Mucosa of rectum (tissue), 2 donors: Measurements from ENCODE around the gene GFM1.

ENCODE experiments used
- H3K27ac ChIP-seq, 2 donors: one replicate each; pipeline ENCODE4 v1.7.0; 2013; ENCODE audit warnings: inconsistent platforms in 2 of 2, low read depth in 2 of 2, low read length in 2 of 2
- H3K27me3 ChIP-seq, 2 donors: one replicate each; pipeline ENCODE4 v1.7.0; 2013; ENCODE audit warnings: low read length in 2 of 2; ENCODE audit not compliant: control insufficient read depth in 2 of 2, insufficient read depth in 2 of 2
- H3K36me3 ChIP-seq, 2 donors: one replicate each; pipeline ENCODE4 v1.7.0; 2013; ENCODE audit warnings: low read length in 2 of 2; ENCODE audit not compliant: control insufficient read depth in 2 of 2, insufficient read depth in 2 of 2
- H3K4me1 ChIP-seq, 2 donors: one replicate each; pipeline ENCODE4 v1.7.0; 2013; ENCODE audit warnings: low read length in 2 of 2, mild to moderate bottlenecking in 1 of 2; ENCODE audit not compliant: control insufficient read depth in 2 of 2, insufficient read depth in 2 of 2
- H3K4me3 ChIP-seq, 2 donors: one replicate each; pipeline ENCODE4 v1.7.0; 2013; ENCODE audit warnings: low read length in 2 of 2
- H3K9ac ChIP-seq, 2 donors: one replicate each; pipeline ENCODE4 v1.7.0; 2013; ENCODE audit warnings: low read length in 2 of 2, low read depth in 1 of 2, mild to moderate bottlenecking in 1 of 2
- H3K9me3 ChIP-seq, 2 donors: one replicate each; pipeline ENCODE4 v1.7.0; 2013; ENCODE audit warnings: low read length in 2 of 2; ENCODE audit not compliant: control insufficient read depth in 2 of 2
- donor health status: healthy.
- donor health status: Normal muscosa, but diverticular disease.

Gene GFM1

DNA sequence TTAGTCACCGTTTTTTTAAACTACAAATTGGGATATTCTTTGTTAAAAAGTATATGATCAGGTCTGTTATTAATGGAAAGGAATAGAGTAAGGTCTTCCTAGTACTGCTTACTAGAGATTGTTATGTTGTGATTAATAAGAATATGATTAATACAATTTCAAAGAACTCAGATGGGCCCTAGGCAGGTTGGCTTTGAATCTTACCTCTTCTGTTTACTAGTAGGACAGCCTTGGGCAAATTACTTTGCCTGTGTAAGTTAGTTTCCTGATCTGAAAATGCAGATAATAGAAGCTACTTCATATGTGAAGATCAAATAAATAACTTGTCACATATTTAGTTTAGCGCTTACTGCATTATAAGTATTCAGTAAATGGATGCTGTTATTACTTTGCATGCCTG lies 6.9 kb downstream of the GFM1 start:
- Histone ChIP-seq H3K4me1 (no peaks in the 10 kb centered on the region), H3K27me3 (no peaks in the 10 kb centered on the region), H3K36me3 (peaks cover 32 to 64% of the 10 kb centered on the region in 2 donors), H3K4me3 (no peak overlapping the region), H3K27ac (no peak overlapping the region), H3K9ac (no peak overlapping the region), H3K9me3 (no peaks in the 10 kb centered on the region)

DNA sequence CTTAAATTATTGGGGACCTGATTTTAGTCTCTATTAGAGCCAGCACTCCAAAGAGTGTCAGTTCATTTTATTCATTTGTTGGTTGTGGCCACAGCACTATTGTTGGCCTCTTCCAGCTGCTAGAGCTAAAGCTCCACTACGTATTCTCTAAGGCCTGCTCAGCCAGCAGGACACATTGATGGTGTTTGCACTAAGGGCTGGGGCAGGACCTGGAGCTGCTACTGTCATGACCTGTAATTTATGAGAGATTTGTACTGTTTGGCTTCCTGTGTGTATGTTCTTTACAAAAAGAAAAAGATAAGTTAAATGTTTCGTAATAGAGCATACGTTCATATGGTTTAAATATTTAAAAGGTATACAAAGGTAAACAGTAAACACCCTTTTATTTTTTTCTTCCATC lies 8.1 kb downstream of the GFM1 start:
- Histone ChIP-seq H3K4me3 (no peak overlapping the region), H3K27ac (no peak overlapping the region), H3K36me3 (peaks cover 34 to 54% of the 10 kb centered on the region in 2 donors), H3K9me3 (no peaks in the 10 kb centered on the region), H3K9ac (no peak overlapping the region), H3K4me1 (no peaks in the 10 kb centered on the region), H3K27me3 (no peaks in the 10 kb centered on the region)

DNA sequence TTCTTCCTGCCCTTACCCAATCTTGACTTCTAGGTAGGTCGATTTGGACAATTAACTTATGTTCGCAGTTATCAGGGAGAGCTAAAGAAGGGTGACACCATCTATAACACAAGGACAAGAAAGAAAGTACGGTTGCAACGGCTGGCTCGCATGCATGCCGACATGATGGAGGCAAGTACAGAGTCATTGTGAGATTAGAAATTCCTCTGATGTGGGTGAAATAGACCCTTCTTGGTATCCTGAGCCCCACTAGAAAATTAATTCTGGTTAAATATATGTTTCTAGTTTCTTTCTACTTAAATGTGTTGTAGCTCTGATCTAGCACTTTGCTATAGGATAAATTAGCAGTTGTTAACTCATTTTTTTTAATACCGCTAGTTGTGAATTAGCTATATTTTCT lies 14.6 kb downstream of the GFM1 start:
- H3K4me1 ChIP-seq = peaks cover 0 to 7% of the 10 kb centered on the region in 2 donors
- H3K27ac ChIP-seq = no peak overlapping the region
- peaks cover 48 to 50% of the 10 kb centered on the region in 2 donors for H3K36me3 ChIP-seq
- no peak overlapping the region for H3K4me3 ChIP-seq
- H3K9ac ChIP-seq = no peak overlapping the region
- H3K27me3 ChIP-seq = no peaks in the 10 kb centered on the region
- no peaks in the 10 kb centered on the region for H3K9me3 ChIP-seq

DNA sequence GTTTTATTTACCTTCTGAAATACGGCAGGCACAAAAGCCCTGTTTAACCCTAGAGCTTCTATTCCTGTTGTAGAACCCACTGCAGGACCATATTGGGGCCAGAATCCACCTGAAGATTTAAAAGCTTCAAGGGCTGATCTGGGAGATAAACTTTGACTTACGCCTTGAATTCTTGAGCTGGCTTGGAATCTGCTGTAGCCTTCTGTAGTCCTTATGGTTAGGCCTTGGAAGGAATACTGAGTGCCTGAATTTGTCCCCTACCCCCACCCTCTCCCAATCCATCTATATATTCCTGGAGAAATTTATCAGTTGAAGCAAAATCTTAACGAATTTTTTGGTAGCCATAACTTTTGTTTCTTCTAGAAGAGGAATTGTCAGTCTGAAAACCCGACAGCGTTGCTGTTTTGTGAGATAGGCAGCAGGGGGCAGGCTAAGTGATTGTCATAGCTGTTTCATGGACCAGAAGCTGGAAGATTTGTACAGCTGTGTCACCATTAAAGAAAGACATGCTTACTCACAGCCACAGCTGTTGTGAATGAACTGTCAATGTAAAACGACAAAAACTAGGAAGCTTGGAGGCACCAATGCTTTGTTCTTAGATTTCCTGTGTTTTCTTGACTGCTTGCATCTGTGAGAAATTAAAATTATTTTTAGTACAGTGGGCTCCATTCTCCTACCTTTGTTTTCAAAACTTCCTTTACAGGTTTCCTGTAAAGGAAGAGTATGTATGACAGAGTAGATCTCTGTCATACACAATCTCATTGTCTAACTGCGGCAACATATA lies 15.3 kb downstream of the GFM1 start:
- Histone ChIP-seq H3K27me3 (no peaks in the 10 kb centered on the region), H3K36me3 (peaks cover 46 to 52% of the 10 kb centered on the region in 2 donors), H3K4me1 (peaks cover 0 to 7% of the 10 kb centered on the region in 2 donors), H3K27ac (no peak overlapping the region), H3K9me3 (no peaks in the 10 kb centered on the region), H3K4me3 (no peak overlapping the region), H3K9ac (no peak overlapping the region)

DNA sequence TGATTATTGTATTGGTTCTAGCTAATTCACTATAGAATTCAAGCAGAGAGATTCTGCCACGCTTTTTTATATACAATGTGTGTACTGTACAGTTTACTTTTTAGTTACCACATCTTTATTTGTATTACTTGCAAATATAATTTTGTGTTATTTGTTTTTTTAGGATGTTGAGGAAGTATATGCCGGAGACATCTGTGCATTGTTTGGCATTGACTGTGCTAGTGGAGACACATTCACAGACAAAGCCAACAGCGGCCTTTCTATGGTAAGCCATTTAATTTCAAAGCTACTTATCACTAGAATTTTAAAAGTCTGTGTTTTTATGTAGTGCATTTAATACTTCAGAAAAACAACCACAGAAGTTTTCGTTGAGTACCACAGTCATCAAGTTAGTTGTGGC lies 16.4 kb downstream of the GFM1 start:
- Histone ChIP-seq H3K9me3 (no peaks in the 10 kb centered on the region), H3K36me3 (peaks cover 44 to 57% of the 10 kb centered on the region in 2 donors), H3K9ac (no peak overlapping the region), H3K4me1 (peaks cover 0 to 7% of the 10 kb centered on the region in 2 donors), H3K4me3 (no peak overlapping the region), H3K27ac (no peak overlapping the region), H3K27me3 (no peaks in the 10 kb centered on the region)

DNA sequence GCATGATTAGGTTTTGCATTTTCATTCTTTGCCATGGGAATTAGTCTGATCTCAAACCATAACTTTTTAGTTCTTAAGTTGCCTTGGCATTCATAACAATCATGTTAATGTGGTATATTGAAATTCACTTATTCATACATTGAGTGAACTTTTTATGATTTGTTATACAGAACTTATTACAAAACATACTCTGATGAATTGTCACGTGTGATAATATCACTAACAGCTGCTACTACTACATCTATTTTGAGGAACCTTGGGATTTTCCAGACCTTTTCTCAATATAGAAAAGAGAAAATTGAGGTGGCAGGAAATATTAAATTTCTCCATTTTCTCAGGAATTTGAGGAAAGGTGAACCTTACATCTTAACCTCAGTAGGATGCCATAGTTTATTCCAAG lies 18.9 kb downstream of the GFM1 start:
- no peak overlapping the region for H3K9ac ChIP-seq
- H3K27ac ChIP-seq = no peak overlapping the region
- H3K27me3 ChIP-seq = no peaks in the 10 kb centered on the region
- no peaks in the 10 kb centered on the region for H3K9me3 ChIP-seq
- H3K4me3 ChIP-seq = no peak overlapping the region
- peaks cover 58 to 65% of the 10 kb centered on the region in 2 donors for H3K36me3 ChIP-seq
- peaks cover 0 to 7% of the 10 kb centered on the region in 2 donors for H3K4me1 ChIP-seq

DNA sequence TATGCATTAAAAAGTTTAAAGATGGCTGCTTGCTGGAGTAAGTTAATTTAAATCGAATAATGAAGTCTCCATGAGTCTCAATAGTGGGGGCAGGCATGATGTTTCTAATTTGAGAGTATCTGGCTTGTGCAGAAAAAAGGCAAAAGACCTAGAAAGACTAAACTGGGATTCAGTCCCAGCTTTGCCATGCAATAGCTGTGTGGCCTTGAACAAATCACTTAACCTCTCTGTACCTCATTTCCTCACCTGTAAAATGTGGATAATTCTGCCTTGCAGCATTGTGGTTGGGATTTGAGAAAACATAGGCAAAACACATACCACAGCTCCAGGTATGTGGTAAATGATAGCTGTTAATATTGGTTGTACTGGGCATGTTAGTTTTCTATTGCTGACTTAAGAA lies 19.5 kb downstream of the GFM1 start:
- no peaks in the 10 kb centered on the region for H3K9me3 ChIP-seq
- H3K27me3 ChIP-seq = no peaks in the 10 kb centered on the region
- no peak overlapping the region for H3K27ac ChIP-seq
- H3K4me3 ChIP-seq = no peak overlapping the region
- peaks cover 58 to 68% of the 10 kb centered on the region in 2 donors for H3K36me3 ChIP-seq
- H3K9ac ChIP-seq = no peak overlapping the region
- H3K4me1 ChIP-seq = peaks cover 0 to 7% of the 10 kb centered on the region in 2 donors

DNA sequence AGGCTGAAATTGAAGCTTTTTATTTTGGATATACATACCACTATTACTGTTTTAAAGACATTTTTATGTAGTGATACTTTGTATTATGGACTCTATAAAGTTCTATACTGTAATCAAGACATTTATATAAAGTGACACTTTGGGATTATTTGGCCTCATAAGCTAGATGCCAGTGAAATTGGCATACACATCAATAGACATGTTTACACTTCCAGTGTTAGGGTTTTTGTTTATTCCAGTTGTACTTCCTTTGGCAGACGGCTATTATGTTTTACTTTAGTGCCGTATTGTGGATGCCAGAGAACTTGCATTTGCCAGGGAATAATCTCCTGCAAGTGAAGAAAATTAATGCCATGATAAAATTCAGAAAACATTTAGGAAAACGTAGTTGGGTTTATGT lies 22.1 kb downstream of the GFM1 start:
- Histone ChIP-seq H3K4me1 (peaks cover 0 to 6% of the 10 kb centered on the region in 2 donors), H3K27ac (no peak overlapping the region), H3K4me3 (no peak overlapping the region), H3K9me3 (no peaks in the 10 kb centered on the region), H3K27me3 (no peaks in the 10 kb centered on the region), H3K9ac (no peak overlapping the region), H3K36me3 (peaks cover 57 to 61% of the 10 kb centered on the region in 2 donors)

DNA sequence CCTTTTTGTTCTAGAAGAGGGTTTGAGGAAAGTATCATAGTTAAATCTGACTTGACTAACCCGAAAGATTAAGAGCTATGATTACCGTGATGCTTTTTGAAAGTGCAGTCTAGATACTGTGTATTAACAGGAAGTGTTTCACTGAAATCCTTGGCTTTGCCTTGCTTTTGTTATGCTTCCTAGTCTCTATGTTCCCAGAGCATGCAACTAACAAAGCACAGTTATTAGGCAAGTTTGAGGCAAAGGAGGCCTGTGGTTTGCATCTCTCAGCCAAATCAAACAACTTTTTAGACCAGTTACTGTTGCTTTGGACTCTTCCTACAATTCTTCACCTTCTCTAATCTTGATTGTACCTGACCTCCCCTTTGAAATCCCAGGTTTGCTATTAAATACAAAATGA lies 24.2 kb downstream of the GFM1 start:
- H3K36me3 ChIP-seq = peaks cover 47% of the 10 kb centered on the region in 2 donors
- H3K4me3 ChIP-seq = no peak overlapping the region
- H3K4me1 ChIP-seq = peaks cover 6 to 8% of the 10 kb centered on the region in 2 donors
- H3K27ac ChIP-seq = no peak overlapping the region
- H3K9me3 ChIP-seq = no peaks in the 10 kb centered on the region
- no peaks in the 10 kb centered on the region for H3K27me3 ChIP-seq
- H3K9ac ChIP-seq = no peak overlapping the region

DNA sequence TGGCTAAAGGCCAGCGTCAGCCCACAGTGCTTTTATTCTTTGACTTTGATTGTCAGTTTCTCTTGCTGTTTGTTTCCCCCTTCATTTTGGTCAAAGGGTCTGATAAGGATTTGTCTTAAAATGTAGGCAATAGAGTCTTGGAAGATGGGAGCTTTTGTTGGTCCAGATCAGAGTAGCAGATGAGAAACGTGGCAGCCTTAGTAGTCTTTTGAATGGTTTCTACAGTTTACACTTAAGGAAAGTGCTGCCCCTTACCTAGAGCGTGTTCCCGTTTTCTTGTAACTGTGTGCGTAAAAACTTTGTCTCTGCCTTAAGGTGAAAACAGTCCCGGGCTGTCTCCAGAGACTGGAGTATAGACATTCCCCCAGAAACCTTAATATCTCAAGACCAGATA lies 27.5 kb downstream of the GFM1 start:
- peaks cover 17 to 26% of the 10 kb centered on the region in 2 donors for H3K36me3 ChIP-seq
- peak overlapping the region; percentile 81 to 93 for H3K4me3 ChIP-seq
- H3K9ac ChIP-seq = peak overlapping the region; percentile 85 to 90
- peaks cover 6 to 8% of the 10 kb centered on the region in 2 donors for H3K4me1 ChIP-seq
- no peaks in the 10 kb centered on the region for H3K27me3 ChIP-seq
- no peaks in the 10 kb centered on the region for H3K9me3 ChIP-seq
- H3K27ac ChIP-seq = peak overlapping the region; percentile 83 to 91
